Loucy (cell line): ENCODE data around the gene FTCD.

Experiments
- H2AFZ ChIP-seq: fragments of 200-600 bp; sonication (generic); 2 replicates; pipeline ENCODE4 v1.6.0; 2016; ENCODE audit warnings: antibody characterized with exemption, mild to moderate bottlenecking, low read length, moderate library complexity
- H3F3A ChIP-seq: fragments of 200-600 bp; 2 replicates; pipeline ENCODE4 v1.6.0; 2016; ENCODE audit warnings: antibody characterized with exemption, low read depth, mild to moderate bottlenecking
- H3K27me3 ChIP-seq: fragments of 200-600 bp; sonication (generic); 2 replicates; pipeline ENCODE4 v1.6.1; 2014; ENCODE audit warnings: low read length, mild to moderate bottlenecking; ENCODE audit not compliant: insufficient read depth, poor library complexity, severe bottlenecking
- H3K36me3 ChIP-seq: fragments of 200-600 bp; sonication (generic); 2 replicates; pipeline ENCODE4 v1.6.1; 2016; ENCODE audit warnings: low read length; ENCODE audit not compliant: insufficient read depth
- H3K4me1 ChIP-seq: fragments of 200-600 bp; sonication (generic); 2 replicates; pipeline ENCODE4 v1.5.1; 2014; ENCODE audit warnings: low read length, mild to moderate bottlenecking; ENCODE audit not compliant: insufficient read depth, poor library complexity, severe bottlenecking
- H3K4me2 ChIP-seq: fragments of 200-600 bp; sonication (generic); 2 replicates; pipeline ENCODE4 v1.6.0; 2014; ENCODE audit warnings: antibody characterized with exemption, low read length, low read depth, mild to moderate bottlenecking; ENCODE audit not compliant: poor library complexity, severe bottlenecking
- H3K4me3 ChIP-seq: fragments of 200-600 bp; sonication (generic); 2 replicates; pipeline ENCODE4 v1.5.1; 2014; ENCODE audit warnings: low read length, mild to moderate bottlenecking, mixed read lengths; ENCODE audit not compliant: poor library complexity, severe bottlenecking
- H3K79me2 ChIP-seq: fragments of 200-600 bp; sonication (generic); 2 replicates; pipeline ENCODE4 v1.6.1; 2014; ENCODE audit warnings: low read length; ENCODE audit not compliant: insufficient read depth
- H3K9ac ChIP-seq: fragments of 200-600 bp; sonication (generic); 2 replicates; pipeline ENCODE4 v1.6.0; 2014; ENCODE audit warnings: mild to moderate bottlenecking, low read depth, low read length, moderate library complexity; ENCODE audit not compliant: poor library complexity, severe bottlenecking
- H3K9me2 ChIP-seq: fragments of 200-600 bp; sonication (generic); replicated peaks from 2 replicates; pipeline ENCODE4 v1.6.1; 2016; ENCODE audit warnings: low read depth, low read length, mixed read lengths
- H3K9me3 ChIP-seq: fragments of 200-600 bp; sonication (generic); 2 replicates; pipeline ENCODE4 v1.6.1; 2014; ENCODE audit warnings: mild to moderate bottlenecking, antibody characterized with exemption, low read length, low read depth; ENCODE audit not compliant: insufficient read depth
- H4K20me1 ChIP-seq: fragments of 200-600 bp; sonication (generic); 2 replicates; pipeline ENCODE4 v1.6.0; 2014; ENCODE audit warnings: antibody characterized with exemption, low read length, mild to moderate bottlenecking; ENCODE audit not compliant: insufficient read depth, poor library complexity, severe bottlenecking
- CTCF ChIP-seq: fragments of 200-600 bp; sonication (generic); conservative IDR thresholded peaks from 2 replicates; pipeline ENCODE4 v1.5.1; 2014; ENCODE audit warnings: mild to moderate bottlenecking, antibody characterized with exemption, low read length
- EZH2phosphoT487 ChIP-seq: fragments of 200-600 bp; IDR thresholded peaks from 2 replicates; pipeline ENCODE4 v1.6.1; 2018; ENCODE audit warnings: antibody characterized with exemption, mild to moderate bottlenecking, moderate library complexity, borderline replicate concordance

The FTCD gene

GRCh38 chr21:46190491-46191131 is 35.2 kb upstream of the FTCD start:
- Histone ChIP-seq H3K4me2 (no peak overlapping the region), H3K36me3 (peaks cover 54% of the 10 kb centered on the region; the same call in 1 of the 2 replicates)

GRCh38 chr21:46189959-46190490 is 34.6 kb upstream of the FTCD start:
- Histone ChIP-seq H3K9me2 (no peaks in the 10 kb centered on the region), H3K9ac (no peak overlapping the region), H3K4me2 (no peak overlapping the region), H3K9me3 (no peaks in the 10 kb centered on the region), H3K36me3 (peaks cover 49% of the 10 kb centered on the region; the same call in 1 of the 2 replicates), H3K27me3 (no peaks in the 10 kb centered on the region), H3F3A (no peaks in the 10 kb centered on the region), H4K20me1 (no peaks in the 10 kb centered on the region), H3K4me3 (no peak overlapping the region), H3K4me1 (peaks cover 8% of the 10 kb centered on the region), H2AFZ (no peak overlapping the region), H3K79me2 (no peaks in the 10 kb centered on the region)
- no peak for TF ChIP-seq CTCF
- TF ChIP-seq EZH2phosphoT487, result no peak

More at GRCh38 chr21:46190491-46191131, 35.2 kb upstream of the FTCD start:
- H3F3A ChIP-seq, result no peaks in the 10 kb centered on the region
- H4K20me1 ChIP-seq, result no peaks in the 10 kb centered on the region
- H2AFZ ChIP-seq, result no peak overlapping the region
- H3K4me3 ChIP-seq, result no peak overlapping the region
- H3K9me3 ChIP-seq, result no peaks in the 10 kb centered on the region
- H3K4me1 ChIP-seq, result peaks cover 2% of the 10 kb centered on the region
- no peak overlapping the region for H3K9ac ChIP-seq
- no peak for TF ChIP-seq EZH2phosphoT487
- TF ChIP-seq CTCF, result no peak
- no peaks in the 10 kb centered on the region for H3K9me2 ChIP-seq
- H3K79me2 ChIP-seq, result no peaks in the 10 kb centered on the region
- H3K27me3 ChIP-seq, result no peaks in the 10 kb centered on the region

GRCh38 chr21:46189213-46189958 is 34.0 kb upstream of the FTCD start:
- H3K27me3 ChIP-seq, result no peaks in the 10 kb centered on the region
- no peak overlapping the region for H3K4me2 ChIP-seq
- no peaks in the 10 kb centered on the region for H3K9me3 ChIP-seq
- H4K20me1 ChIP-seq, result no peaks in the 10 kb centered on the region
- no peaks in the 10 kb centered on the region for H3K79me2 ChIP-seq
- TF ChIP-seq EZH2phosphoT487 (no peak), CTCF (no peak)
- no peaks in the 10 kb centered on the region for H3F3A ChIP-seq
- H3K9ac ChIP-seq, result no peak overlapping the region
- H2AFZ ChIP-seq, result no peak overlapping the region
- H3K4me1 ChIP-seq, result peaks cover 13% of the 10 kb centered on the region
- peaks cover 42% of the 10 kb centered on the region; the same call in 1 of the 2 replicates for H3K36me3 ChIP-seq
- H3K9me2 ChIP-seq, result no peaks in the 10 kb centered on the region
- no peak overlapping the region for H3K4me3 ChIP-seq
